Karpas-422 (cell line): ENCODE results near the gene EVA1A. TPM values are rescaled to one million over a fixed set of nuclear protein-coding genes. Genes with fewer than 3 reads are reported as not detected.

ENCODE experiments used
- DNase-seq: peaks from one replicate; pipeline ENCODE4 v3.0.0-alpha.2; 2015
- H2AFZ ChIP-seq: fragments of 200-600 bp; sonication (generic); 2 replicates; pipeline ENCODE4 v1.6.1; 2014; ENCODE audit warnings: antibody characterized with exemption, low read length, mixed read lengths
- H3K27ac ChIP-seq: fragments of 200-600 bp; sonication (generic); 2 replicates; pipeline ENCODE4 v1.5.1; 2014; ENCODE audit warnings: mild to moderate bottlenecking, low read length, moderate library complexity
- H3K27me3 ChIP-seq: fragments of 200-600 bp; sonication (generic); 2 replicates; pipeline ENCODE4 v1.6.1; 2014; ENCODE audit warnings: low read length, mixed read lengths
- H3K36me3 ChIP-seq: fragments of 200-600 bp; sonication (generic); 2 replicates; pipeline ENCODE4 v1.6.1; 2014; ENCODE audit warnings: low read length, mixed read lengths; ENCODE audit not compliant: insufficient read depth
- H3K4me1 ChIP-seq: fragments of 200-600 bp; sonication (generic); 2 replicates; pipeline ENCODE4 v1.6.1; 2014; ENCODE audit warnings: mild to moderate bottlenecking, low read length, mixed read lengths
- H3K4me2 ChIP-seq: fragments of 200-600 bp; sonication (generic); 2 replicates; pipeline ENCODE4 v1.6.1; 2014; ENCODE audit warnings: low read length, low read depth, mild to moderate bottlenecking; ENCODE audit not compliant: poor library complexity, severe bottlenecking
- H3K4me3 ChIP-seq: fragments of 200-600 bp; sonication (generic); 2 replicates; pipeline ENCODE4 v1.5.1; 2014; ENCODE audit warnings: mild to moderate bottlenecking, antibody characterized with exemption, low read length, mixed read lengths
- H3K79me2 ChIP-seq: fragments of 200-600 bp; sonication (generic); 2 replicates; pipeline ENCODE4 v1.6.1; 2014; ENCODE audit warnings: mild to moderate bottlenecking, low read length, mixed read lengths
- H3K9ac ChIP-seq: fragments of 200-600 bp; sonication (generic); 2 replicates; pipeline ENCODE4 v1.6.0; 2014; ENCODE audit warnings: low read length
- H3K9me2 ChIP-seq: fragments of 200-600 bp; sonication (generic), shearing (Covaris generic); replicated peaks from 2 replicates; pipeline ENCODE4 v1.6.0; 2014; ENCODE audit warnings: mild to moderate bottlenecking, low read length, moderate library complexity; ENCODE audit not compliant: insufficient read depth
- H3K9me3 ChIP-seq: fragments of 300-700, 200-600 bp; sonication (generic); 2 replicates; pipeline ENCODE4 v1.6.1; 2014; ENCODE audit warnings: low read length, mixed read lengths
- H4K20me1 ChIP-seq: fragments of 200-600 bp; sonication (generic); 2 replicates; pipeline ENCODE4 v1.6.1; 2014; ENCODE audit warnings: mild to moderate bottlenecking, antibody characterized with exemption, low read length, low read depth; ENCODE audit not compliant: insufficient read depth
- total RNA-seq: library from RNA; depleted of rRNA; stranded (reverse); fragments of >200 nt; shearing (Covaris generic); gene quantifications from 2 replicates; pipeline ENCODE4 v1.2.3, GENCODE V29; 2014; ENCODE audit warnings: low replicate concordance

EVA1A gene
- total RNA-seq, 1 experiment from 2014 or later, result not detected

DNA sequence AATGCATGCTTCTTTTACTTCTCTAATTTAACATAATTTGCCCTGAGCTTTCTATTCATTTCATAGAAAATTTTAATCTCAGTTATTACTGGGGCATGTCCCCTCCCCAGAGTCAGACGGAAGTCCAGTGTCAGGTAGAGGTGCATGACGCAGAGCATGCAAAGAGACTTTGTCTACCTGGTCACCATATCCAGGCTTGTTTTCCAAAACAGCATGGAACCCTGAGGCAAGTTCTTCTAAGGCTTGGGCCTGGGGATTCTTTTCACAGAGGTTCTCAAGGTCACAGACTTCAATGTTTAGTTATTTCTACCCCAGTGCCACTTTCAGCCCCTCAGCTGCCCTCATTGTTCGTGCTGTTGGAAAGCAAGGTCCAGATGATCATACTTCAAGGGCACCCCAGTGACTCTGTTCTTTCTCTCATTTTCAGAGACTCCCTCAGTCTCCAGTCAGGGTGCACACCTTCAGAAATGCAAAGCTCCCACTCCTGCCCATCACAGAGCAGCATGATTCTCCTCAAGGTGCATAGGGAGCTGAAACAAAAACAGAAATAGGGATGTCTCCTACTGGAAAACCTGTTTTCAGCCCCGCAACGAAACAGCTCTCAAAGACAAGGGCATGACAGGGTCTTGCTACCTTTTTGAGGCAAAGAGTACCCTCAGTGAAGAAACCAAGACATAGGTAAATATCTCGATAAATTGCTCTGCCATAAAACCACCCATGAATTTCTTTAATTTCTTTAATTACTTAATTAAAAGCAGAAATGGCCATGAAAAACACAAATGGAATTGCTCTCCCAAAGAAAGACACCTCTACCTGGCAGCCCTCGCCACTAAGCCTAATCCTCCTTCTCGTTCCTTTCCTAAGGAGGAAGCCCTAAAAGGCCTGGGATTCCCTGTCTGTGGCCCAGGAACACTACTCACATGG, 9.5 kb upstream of the EVA1A start:
- Histone ChIP-seq H3K4me3 (no peak overlapping the region), H3K9me3 (no peaks in the 10 kb centered on the region), H3K27ac (no peak overlapping the region), H3K36me3 (no peaks in the 10 kb centered on the region), H2AFZ (no peak overlapping the region), H4K20me1 (no peaks in the 10 kb centered on the region), H3K4me1 (no peaks in the 10 kb centered on the region), H3K9me2 (no peaks in the 10 kb centered on the region), H3K27me3 (no peaks in the 10 kb centered on the region), H3K79me2 (no peaks in the 10 kb centered on the region), H3K9ac (no peak overlapping the region), H3K4me2 (no peak overlapping the region)
- no peak for DNase-seq

DNA sequence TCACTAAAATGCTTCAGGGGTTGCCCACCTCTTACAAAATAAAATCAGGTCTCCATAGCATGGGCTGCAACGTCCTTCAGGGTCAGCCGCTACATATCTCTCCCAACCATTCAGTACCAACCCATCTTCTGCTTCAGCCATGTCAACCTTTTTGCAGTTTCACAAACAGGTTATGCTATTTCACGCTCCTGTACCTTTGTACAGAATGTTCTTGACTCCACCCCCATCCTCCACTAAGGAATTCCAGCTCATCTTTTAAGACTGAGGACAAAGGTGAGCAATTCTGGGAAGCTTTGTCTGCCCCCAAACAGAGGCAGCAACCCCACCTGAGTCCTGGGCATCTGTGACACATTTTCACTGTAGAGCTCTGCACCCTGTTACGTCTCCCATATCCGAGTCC, 8.8 kb upstream of the EVA1A start:
- H3K27me3 ChIP-seq, result no peaks in the 10 kb centered on the region
- H3K79me2 ChIP-seq, result no peaks in the 10 kb centered on the region
- no peak for DNase-seq
- H3K4me2 ChIP-seq, result no peak overlapping the region
- no peak overlapping the region for H3K27ac ChIP-seq
- no peaks in the 10 kb centered on the region for H3K9me2 ChIP-seq
- H4K20me1 ChIP-seq, result no peaks in the 10 kb centered on the region
- no peaks in the 10 kb centered on the region for H3K36me3 ChIP-seq
- no peak overlapping the region for H3K9ac ChIP-seq
- H3K4me1 ChIP-seq, result no peaks in the 10 kb centered on the region
- H3K4me3 ChIP-seq, result no peak overlapping the region
- no peaks in the 10 kb centered on the region for H3K9me3 ChIP-seq
- no peak overlapping the region for H2AFZ ChIP-seq

DNA sequence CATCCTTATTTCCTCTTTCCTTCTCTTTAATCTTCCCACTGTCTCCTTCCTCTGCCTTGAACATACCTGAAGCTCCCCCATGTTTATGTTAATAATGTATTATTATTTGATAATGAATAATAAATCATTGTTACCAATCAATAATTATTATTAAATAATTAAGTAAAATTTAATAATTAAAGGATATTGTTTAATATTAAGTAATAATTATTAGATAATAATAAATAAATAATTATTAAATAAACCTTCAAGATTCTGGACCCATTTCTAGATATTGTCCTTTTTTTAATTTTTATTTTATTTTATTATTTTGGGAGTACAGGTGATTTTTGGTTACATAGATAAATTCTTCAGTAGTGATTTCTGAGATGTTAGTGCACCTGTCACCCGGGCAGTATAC, 7.4 kb upstream of the EVA1A start:
- Histone ChIP-seq H3K9ac (no peak overlapping the region), H3K27me3 (no peaks in the 10 kb centered on the region)
- DNase-seq, result no peak

DNA sequence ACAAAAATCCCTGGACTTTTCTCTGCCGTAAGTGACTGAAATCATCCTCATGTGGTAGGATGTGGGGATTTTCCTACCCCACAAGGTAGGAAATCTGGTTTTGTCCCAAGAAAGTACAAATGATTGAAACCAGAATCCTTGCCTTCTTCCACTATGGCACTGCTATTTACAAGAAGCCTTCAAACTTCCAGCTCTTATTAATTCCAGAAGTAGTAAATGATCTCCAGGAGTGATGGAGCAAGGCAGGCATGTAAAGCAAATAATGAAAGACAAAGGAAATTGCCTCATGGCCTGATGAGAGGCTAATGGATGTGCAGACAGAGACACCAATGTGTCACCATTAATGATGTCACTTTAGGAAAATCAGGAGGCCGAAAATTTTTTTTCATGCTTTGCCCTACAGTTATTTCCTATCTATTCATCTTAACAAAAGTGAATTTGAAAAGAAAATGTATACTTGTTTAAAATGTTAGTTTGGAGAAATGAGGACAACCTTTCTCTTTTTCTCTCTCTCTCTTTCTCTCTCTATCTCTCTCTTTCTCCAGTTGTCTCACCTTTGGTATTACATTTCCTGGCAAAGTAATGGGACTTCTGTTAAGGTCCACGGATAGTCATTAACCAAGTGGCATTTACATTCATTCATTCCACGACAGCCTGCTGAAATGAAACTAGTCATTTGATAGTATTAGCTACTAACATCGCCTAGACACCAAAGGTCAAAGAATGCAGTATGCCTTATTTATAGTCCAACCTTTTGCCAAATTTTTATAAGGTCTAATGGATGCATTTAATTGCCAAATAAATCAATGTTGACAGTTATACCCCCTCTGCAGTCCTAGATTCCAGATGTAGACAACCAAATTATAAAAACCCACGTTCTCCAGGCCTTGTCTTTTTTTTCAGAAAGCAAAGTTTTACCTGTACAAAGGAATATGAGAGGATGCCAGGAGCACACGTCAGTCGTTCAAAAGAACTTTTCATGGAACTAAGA, 5.0 kb upstream of the EVA1A start:
- no peaks in the 10 kb centered on the region for H3K36me3 ChIP-seq
- no peak overlapping the region for H3K9ac ChIP-seq
- no peak overlapping the region for H2AFZ ChIP-seq
- DNase-seq, result no peak
- H3K4me3 ChIP-seq, result no peak overlapping the region
- H3K4me2 ChIP-seq, result no peak overlapping the region
- H4K20me1 ChIP-seq, result no peaks in the 10 kb centered on the region
- H3K79me2 ChIP-seq, result no peaks in the 10 kb centered on the region
- H3K4me1 ChIP-seq, result no peaks in the 10 kb centered on the region
- H3K27me3 ChIP-seq, result no peaks in the 10 kb centered on the region
- H3K27ac ChIP-seq, result no peak overlapping the region
- no peaks in the 10 kb centered on the region for H3K9me3 ChIP-seq
- H3K9me2 ChIP-seq, result no peaks in the 10 kb centered on the region

More for the DNA sequence above, 7.4 kb upstream of the EVA1A start:
- no peaks in the 10 kb centered on the region for H3K4me1 ChIP-seq
- no peak overlapping the region for H3K4me2 ChIP-seq
- H2AFZ ChIP-seq, result no peak overlapping the region
- H3K27ac ChIP-seq, result no peak overlapping the region
- no peak overlapping the region for H3K4me3 ChIP-seq
- no peaks in the 10 kb centered on the region for H4K20me1 ChIP-seq
- no peaks in the 10 kb centered on the region for H3K79me2 ChIP-seq
- H3K9me3 ChIP-seq, result no peaks in the 10 kb centered on the region
- no peaks in the 10 kb centered on the region for H3K36me3 ChIP-seq
- no peaks in the 10 kb centered on the region for H3K9me2 ChIP-seq

DNA sequence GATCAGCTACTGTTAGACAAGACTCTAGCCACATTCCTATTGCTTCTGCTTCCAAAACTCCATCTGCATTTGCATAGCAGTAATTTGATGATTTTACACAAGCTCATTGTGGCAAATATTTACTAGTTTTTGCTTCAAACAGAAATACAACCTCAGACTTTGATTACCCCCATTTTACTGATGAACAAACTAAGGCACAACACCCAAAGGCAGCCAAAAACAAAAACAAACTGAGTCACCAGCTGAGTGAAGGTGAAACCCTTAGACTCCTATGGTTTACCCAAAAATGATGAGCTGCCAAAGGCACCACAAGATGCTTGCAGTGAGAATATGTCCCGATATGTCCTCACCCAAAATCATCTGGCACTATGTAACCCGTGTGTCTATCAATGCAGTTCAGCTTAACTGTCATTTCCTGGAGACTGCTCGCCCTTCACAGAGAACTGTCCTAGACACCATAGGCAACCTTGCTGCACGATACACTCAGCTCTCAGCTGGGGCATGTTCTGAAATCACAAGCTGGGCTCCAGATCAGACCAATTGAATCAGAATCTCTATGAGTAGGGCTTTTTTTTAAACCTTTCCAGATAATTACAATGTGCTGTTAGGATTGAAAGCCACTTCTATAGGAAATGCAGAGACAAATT, 4.1 kb upstream of the EVA1A start:
- Histone ChIP-seq H3K9me3 (no peaks in the 10 kb centered on the region), H3K27ac (no peak overlapping the region), H4K20me1 (no peaks in the 10 kb centered on the region), H3K4me3 (no peak overlapping the region), H3K79me2 (no peaks in the 10 kb centered on the region), H3K9me2 (no peaks in the 10 kb centered on the region), H3K4me1 (no peaks in the 10 kb centered on the region), H3K4me2 (no peak overlapping the region), H3K27me3 (no peaks in the 10 kb centered on the region), H3K36me3 (no peaks in the 10 kb centered on the region), H2AFZ (no peak overlapping the region), H3K9ac (no peak overlapping the region)
- DNase-seq, result no peak

DNA sequence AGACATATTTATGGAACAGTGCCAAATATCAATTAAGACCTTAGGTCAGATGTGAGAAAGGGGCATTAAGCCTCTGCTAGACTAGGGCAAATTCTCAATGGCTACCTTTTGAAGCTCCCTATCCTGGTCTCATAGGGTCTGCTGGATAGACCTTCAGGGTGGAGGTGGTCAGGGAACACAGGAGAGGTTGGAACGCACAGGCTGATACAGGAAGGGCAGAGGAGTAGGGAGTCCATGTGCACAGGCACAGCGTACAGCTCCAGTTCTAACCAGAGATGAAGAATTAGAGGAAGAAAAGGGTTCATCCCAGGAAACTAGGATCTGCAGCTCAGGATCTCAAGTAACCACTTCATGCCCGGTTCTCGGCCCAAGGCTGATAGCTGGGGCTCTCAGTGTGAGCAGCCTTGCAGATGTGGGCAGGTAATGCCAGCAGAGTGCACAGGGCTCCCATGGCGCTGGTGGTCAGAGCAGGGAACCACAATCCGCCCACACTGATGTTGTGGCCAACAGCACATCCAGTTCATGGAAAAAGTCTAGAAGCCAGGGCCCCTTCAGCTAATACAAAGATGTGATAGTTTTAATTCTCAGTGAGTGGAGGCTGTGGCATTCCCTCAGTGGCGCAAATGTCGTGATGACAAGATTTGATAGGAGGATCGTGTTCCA, 3.4 kb upstream of the EVA1A start:
- Histone ChIP-seq H3K4me3 (no peak overlapping the region), H3K9me2 (no peaks in the 10 kb centered on the region), H3K27ac (no peak overlapping the region), H2AFZ (no peak overlapping the region), H3K36me3 (no peaks in the 10 kb centered on the region), H3K4me2 (no peak overlapping the region), H3K9me3 (no peaks in the 10 kb centered on the region), H3K9ac (no peak overlapping the region), H3K27me3 (no peaks in the 10 kb centered on the region), H4K20me1 (no peaks in the 10 kb centered on the region), H3K79me2 (no peaks in the 10 kb centered on the region), H3K4me1 (no peaks in the 10 kb centered on the region)
- no peak for DNase-seq

DNA sequence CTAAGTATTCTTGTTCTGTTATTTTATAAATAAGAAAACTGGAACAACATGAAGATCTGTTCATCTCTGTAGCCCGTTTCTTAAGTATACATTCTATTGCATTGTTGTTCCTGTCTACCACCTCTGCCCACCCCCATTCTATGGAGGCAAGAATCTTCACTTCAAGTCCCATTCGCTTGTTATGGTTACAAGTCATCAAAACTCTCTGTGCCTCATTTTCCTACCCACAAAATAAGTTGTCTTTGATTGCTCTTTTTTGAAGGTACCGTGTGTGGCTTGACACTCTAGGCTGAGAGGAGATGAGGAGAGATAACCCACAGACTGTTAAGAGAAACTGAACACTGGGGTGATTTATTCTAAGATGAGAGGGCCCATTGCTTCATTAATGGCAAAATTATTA, 2.9 kb upstream of the EVA1A start:
- no peak for DNase-seq
- no peaks in the 10 kb centered on the region for H3K9me3 ChIP-seq
- H4K20me1 ChIP-seq, result no peaks in the 10 kb centered on the region
- H3K4me2 ChIP-seq, result no peak overlapping the region
- no peaks in the 10 kb centered on the region for H3K79me2 ChIP-seq
- no peaks in the 10 kb centered on the region for H3K4me1 ChIP-seq
- H3K27me3 ChIP-seq, result no peaks in the 10 kb centered on the region
- no peaks in the 10 kb centered on the region for H3K36me3 ChIP-seq
- H3K9ac ChIP-seq, result no peak overlapping the region
- H2AFZ ChIP-seq, result no peak overlapping the region
- no peaks in the 10 kb centered on the region for H3K9me2 ChIP-seq
- H3K4me3 ChIP-seq, result no peak overlapping the region
- no peak overlapping the region for H3K27ac ChIP-seq
